NB4 (cell line): Measurements from ENCODE around the gene RAB26.

Source experiments
- POLR2A ChIP-seq: IDR thresholded peaks from 2 replicates; pipeline ENCODE4 v1.6.1; 2011; ENCODE audit warnings: mild to moderate bottlenecking; ENCODE audit not compliant: insufficient read length; ENCODE audit errors: extremely low read depth
- TF ChIP-seq, protein P1 (sequence below): IDR thresholded peaks from one replicate; pipeline ENCODE4 v1.5.1; 2012; ENCODE audit warnings: low read depth, low read length

DNA sequence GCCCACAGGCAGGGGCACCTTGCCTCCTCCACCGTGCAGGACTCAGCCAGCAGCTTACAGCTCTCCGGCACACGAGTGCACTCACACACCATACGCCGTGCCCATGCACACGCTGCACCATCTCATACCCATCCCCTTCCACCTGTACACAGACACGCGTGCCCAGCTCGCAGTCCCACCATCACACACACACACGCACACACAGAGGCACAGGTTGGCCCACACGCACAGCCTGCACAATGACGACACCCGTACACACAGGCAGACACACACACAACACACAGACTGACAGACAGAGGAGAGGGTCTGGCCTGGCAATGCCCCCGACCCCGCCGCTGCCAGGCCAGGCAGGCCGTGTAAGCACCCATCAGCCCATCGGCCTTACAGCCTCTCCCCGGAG is 35.9 kb downstream of the RAB26 start:
- TF ChIP-seq, protein P1, sequence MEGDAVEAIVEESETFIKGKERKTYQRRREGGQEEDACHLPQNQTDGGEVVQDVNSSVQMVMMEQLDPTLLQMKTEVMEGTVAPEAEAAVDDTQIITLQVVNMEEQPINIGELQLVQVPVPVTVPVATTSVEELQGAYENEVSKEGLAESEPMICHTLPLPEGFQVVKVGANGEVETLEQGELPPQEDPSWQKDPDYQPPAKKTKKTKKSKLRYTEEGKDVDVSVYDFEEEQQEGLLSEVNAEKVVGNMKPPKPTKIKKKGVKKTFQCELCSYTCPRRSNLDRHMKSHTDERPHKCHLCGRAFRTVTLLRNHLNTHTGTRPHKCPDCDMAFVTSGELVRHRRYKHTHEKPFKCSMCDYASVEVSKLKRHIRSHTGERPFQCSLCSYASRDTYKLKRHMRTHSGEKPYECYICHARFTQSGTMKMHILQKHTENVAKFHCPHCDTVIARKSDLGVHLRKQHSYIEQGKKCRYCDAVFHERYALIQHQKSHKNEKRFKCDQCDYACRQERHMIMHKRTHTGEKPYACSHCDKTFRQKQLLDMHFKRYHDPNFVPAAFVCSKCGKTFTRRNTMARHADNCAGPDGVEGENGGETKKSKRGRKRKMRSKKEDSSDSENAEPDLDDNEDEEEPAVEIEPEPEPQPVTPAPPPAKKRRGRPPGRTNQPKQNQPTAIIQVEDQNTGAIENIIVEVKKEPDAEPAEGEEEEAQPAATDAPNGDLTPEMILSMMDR = no peak
- no peak for TF ChIP-seq POLR2A
